IMR-90 (cell line): ENCODE data around the gene TM9SF4. TPM values are rescaled to one million over a fixed set of nuclear protein-coding genes. Genes with fewer than 3 reads are reported as not detected.

ENCODE experiments used
- ATAC-seq: fragments of 200-7000 bp; cut with Tn5 transposase; 2 replicates; pipeline ENCODE4 v1.9.1; 2020; ENCODE audit warnings: low read depth, mild to moderate bottlenecking, moderate library complexity
- BruUV-seq: library from RNA; stranded (reverse); fragments of 400-500 nt; replicated peaks from 2 replicates; lab custom pipeline; 2021; lab: Mats Ljungman, UMichigan
- CTCF ChIA-PET: fragments of 300-600 bp; formaldehyde crosslinking; extraction: SDS; loops from one replicate; lab custom pipeline; 2021; ENCODE audit warnings: antibody characterized with exemption; lab: Yijun Ruan, JAX
- POLR2A ChIA-PET: fragments of 300-600 bp; sonication (Branson Sonifier 250); formaldehyde crosslinking; loops from one replicate; lab custom pipeline; 2022; ENCODE audit warnings: antibody characterized with exemption; ENCODE audit not compliant: unreplicated experiment; lab: Charles Lee
- DNase-seq: peaks from one replicate; pipeline ENCODE4 v3.0.0; 2013
- H2AFZ ChIP-seq: replicated peaks from 2 replicates; pipeline ENCODE3; 2013; ENCODE audit warnings: low read length, mild to moderate bottlenecking; ENCODE audit not compliant: poor library complexity
- H2AK5ac ChIP-seq: 2 replicates; pipeline ENCODE4 v1.6.1; 2013; ENCODE audit warnings: low read depth, low read length, inconsistent platforms
- H2AK9ac ChIP-seq: replicated peaks from 2 replicates; pipeline ENCODE3; 2013; ENCODE audit warnings: mild to moderate bottlenecking, low read depth, low read length, moderate library complexity; ENCODE audit not compliant: poor library complexity
- H2BK120ac ChIP-seq: 2 replicates; pipeline ENCODE4 v1.6.1; 2013; ENCODE audit warnings: low read depth, low read length, inconsistent platforms
- H2BK15ac ChIP-seq: 3 replicates; pipeline ENCODE4 v1.6.1; 2013; ENCODE audit warnings: low read depth, low read length, inconsistent platforms
- H2BK20ac ChIP-seq: 2 replicates; pipeline ENCODE4 v1.6.1; 2013; ENCODE audit warnings: low read depth, mild to moderate bottlenecking, inconsistent platforms, low read length, moderate library complexity
- H2BK5ac ChIP-seq: 2 replicates; pipeline ENCODE4 v1.6.1; 2013; ENCODE audit warnings: mild to moderate bottlenecking, low read depth, low read length, inconsistent platforms; ENCODE audit not compliant: poor library complexity, severe bottlenecking
- H3K14ac ChIP-seq: replicated peaks from 2 replicates; pipeline ENCODE4 v1.6.1; 2013; ENCODE audit warnings: low read depth, low read length, inconsistent platforms
- H3K18ac ChIP-seq: 2 replicates; pipeline ENCODE4 v1.6.1; 2013; ENCODE audit warnings: low read depth, low read length, control low read depth
- H3K23ac ChIP-seq: 2 replicates; pipeline ENCODE4 v1.6.1; 2013; ENCODE audit warnings: low read depth, low read length, inconsistent platforms
- H3K27ac ChIP-seq: 2 replicates; pipeline ENCODE4 v1.5.1; 2013; ENCODE audit warnings: mild to moderate bottlenecking, control low read depth, low read length; ENCODE audit not compliant: insufficient read depth
- H3K27me3 ChIP-seq: 2 replicates; pipeline ENCODE4 v1.6.1; 2013; ENCODE audit warnings: low read length; ENCODE audit not compliant: control insufficient read depth, insufficient read depth
- H3K36me3 ChIP-seq: 2 replicates; pipeline ENCODE4 v1.6.1; 2013; ENCODE audit warnings: low read length, mixed read lengths; ENCODE audit not compliant: control insufficient read depth, insufficient read depth
- H3K4ac ChIP-seq: 2 replicates; pipeline ENCODE4 v1.6.1; 2013; ENCODE audit warnings: low read depth, low read length, inconsistent platforms
- H3K4me1 ChIP-seq: 2 replicates; pipeline ENCODE4 v1.6.1; 2013; ENCODE audit warnings: low read length, mixed read lengths; ENCODE audit not compliant: control insufficient read depth, insufficient read depth
- H3K4me2 ChIP-seq: 2 replicates; pipeline ENCODE4 v1.6.1; 2013; ENCODE audit warnings: low read depth, mild to moderate bottlenecking, control low read depth, low read length, moderate library complexity
- H3K4me3 ChIP-seq: 2 replicates; pipeline ENCODE4 v1.5.1; 2013; ENCODE audit warnings: low read depth, mild to moderate bottlenecking, control low read depth, low read length, moderate library complexity; ENCODE audit not compliant: insufficient read depth
- H3K56ac ChIP-seq: 2 replicates; pipeline ENCODE4 v1.6.1; 2013; ENCODE audit warnings: low read length, inconsistent platforms; ENCODE audit not compliant: insufficient read depth; ENCODE audit errors: extremely low read depth
- H3K79me1 ChIP-seq, 2 experiments: 2 replicates each; pipeline ENCODE4 v1.6.1; 2013; ENCODE audit warnings: low read length in 2 of 2, inconsistent platforms in 1 of 2, low read depth in 1 of 2
- H3K9ac ChIP-seq: 2 replicates; pipeline ENCODE4 v1.6.1; 2013; ENCODE audit warnings: low read depth, low read length, control low read depth
- H3K9me1 ChIP-seq: 2 replicates; pipeline ENCODE4 v1.6.1; 2013; ENCODE audit warnings: low read length, inconsistent platforms; ENCODE audit not compliant: insufficient read depth
- H3K9me3 ChIP-seq: 2 replicates; pipeline ENCODE4 v1.6.1; 2013; ENCODE audit warnings: low read length; ENCODE audit not compliant: control insufficient read depth, insufficient read depth
- H4K20me1 ChIP-seq: 2 replicates; pipeline ENCODE4 v1.6.1; 2013; ENCODE audit warnings: low read length, inconsistent platforms; ENCODE audit not compliant: insufficient read depth
- H4K5ac ChIP-seq: 2 replicates; pipeline ENCODE4 v1.6.1; 2013; ENCODE audit warnings: mild to moderate bottlenecking, low read depth, low read length, control low read depth
- H4K8ac ChIP-seq, 2 experiments: 2 replicates each; pipeline ENCODE4 v1.6.1; 2013; ENCODE audit warnings: low read depth in 2 of 2, low read length in 2 of 2, control low read depth in 1 of 2, inconsistent platforms in 1 of 2
- H4K91ac ChIP-seq: 2 replicates; pipeline ENCODE4 v1.6.1; 2013; ENCODE audit warnings: low read depth, low read length, inconsistent platforms; ENCODE audit not compliant: insufficient read depth
- CEBPB ChIP-seq: IDR thresholded peaks from 2 replicates; pipeline ENCODE4 v1.6.1; 2012; ENCODE audit warnings: low read depth, low read length, improper control_type of control experiment
- CHD1 ChIP-seq: IDR thresholded peaks from 2 replicates; pipeline ENCODE4 v1.6.1; 2012; ENCODE audit warnings: low read depth, low read length, improper control_type of control experiment
- CTCF ChIP-seq: conservative IDR thresholded peaks from 2 replicates; pipeline ENCODE4 v1.5.1; 2012; ENCODE audit warnings: mild to moderate bottlenecking, low read depth, low read length, improper control_type of control experiment
- FOS ChIP-seq: fragments of 150-350 bp; IDR thresholded peaks from 2 replicates; pipeline ENCODE4 v1.6.1; 2016; ENCODE audit warnings: low read depth, low read length
- MAFK ChIP-seq: IDR thresholded peaks from 2 replicates; pipeline ENCODE4 v1.6.1; 2012; ENCODE audit warnings: low read depth, low read length, improper control_type of control experiment
- MAZ ChIP-seq: IDR thresholded peaks from 2 replicates; pipeline ENCODE4 v1.6.1; 2012; ENCODE audit warnings: low read depth, mild to moderate bottlenecking, low read length, improper control_type of control experiment, moderate library complexity, borderline replicate concordance
- NFE2L2 ChIP-seq: fragments of 150-350 bp; IDR thresholded peaks from 2 replicates; pipeline ENCODE4 v1.6.1; 2016; ENCODE audit warnings: low read depth, mild to moderate bottlenecking, low read length
- POLR2A ChIP-seq: IDR thresholded peaks from 2 replicates; pipeline ENCODE4 v1.6.1; 2012; ENCODE audit warnings: mild to moderate bottlenecking, low read depth, low read length
- RAD21 ChIP-seq: IDR thresholded peaks from 2 replicates; pipeline ENCODE4 v1.6.1; 2012; ENCODE audit warnings: low read length, improper control_type of control experiment
- RCOR1 ChIP-seq: IDR thresholded peaks from 2 replicates; pipeline ENCODE4 v1.6.1; 2012; ENCODE audit warnings: mild to moderate bottlenecking, low read length, improper control_type of control experiment; ENCODE audit not compliant: insufficient replicate concordance
- RFX5 ChIP-seq: IDR thresholded peaks from 2 replicates; pipeline ENCODE4 v1.8.0; 2012; ENCODE audit warnings: low read depth, mild to moderate bottlenecking, low read length, moderate library complexity
- SMC3 ChIP-seq: fragments of 150-350 bp; IDR thresholded peaks from 2 replicates; pipeline ENCODE4 v1.6.1; 2016; ENCODE audit warnings: low read depth, mild to moderate bottlenecking, antibody characterized with exemption, low read length, moderate library complexity
- USF2 ChIP-seq: fragments of 150-350 bp; IDR thresholded peaks from 2 replicates; pipeline ENCODE4 v1.6.1; 2017; ENCODE audit warnings: mild to moderate bottlenecking, antibody characterized with exemption, low read length, low read depth
- WGBS, 2 experiments: methylation state at CpG; one replicate each; pipeline versions ENCODE4 v1.1.5 to v1.1.7; 2013; ENCODE audit warnings: missing lambda C conversion rate in 2 of 2; ENCODE audit not compliant: insufficient read length in 1 of 2; ENCODE audit errors: extremely low coverage in 2 of 2; 5-methylcytosine and 5-hydroxymethylcytosine counted together
- dilution Hi-C: fragments of 300-500 bp; cut with HindIII; formaldehyde crosslinking; loops from one replicate; pipeline ENCODE4 v1.14.3; 2018; ENCODE audit warnings: low sequenced_read_pairs; ENCODE audit not compliant: unreplicated experiment
- in situ Hi-C: fragments of 300-500 bp; cut with MboI; formaldehyde crosslinking; loops from 3 replicates; pipeline ENCODE4 v1.14.3; 2019; ENCODE audit warnings: low sequenced_read_pairs, inconsistent platforms, mixed read lengths
- intact Hi-C: fragments of 100-400 bp; cut with micrococcal nuclease; formaldehyde crosslinking; loops from 2 replicates; pipeline ENCODE4 v1.10.0; 2022
- polyA plus RNA-seq, 3 experiments: library from polyadenylated mRNA; depleted of rRNA; stranded (reverse); fragments of >200 nt; gene quantifications; 2 replicates each; pipeline ENCODE4 v1.2.3, GENCODE V29; 2012; ENCODE audit warnings: low replicate concordance in 1 of 3
- total RNA-seq: library from RNA; depleted of rRNA; stranded (reverse); fragments of >200 nt; gene quantifications from 2 replicates; pipeline ENCODE4 v1.2.3, GENCODE V29; 2012

Gene TM9SF4
- total and polyA plus RNA-seq, 2 of the 4 experiments (the other 2 are of a cell fraction), result 35.3 to 59.1 TPM

- dilution Hi-C loops, result no loop called here
- CTCF ChIA-PET, result interaction anchor here (0.6 kb wide), 1 partner anchor 50 kb away, joined by 4 read pairs; no protein-coding TSS in a partner anchor
Measured at GRCh38 chr20:32208499-32209154, 99.1 kb downstream of the TM9SF4 start.

More at GRCh38 chr20:32208499-32209154, 99.1 kb downstream of the TM9SF4 start:
- Histone ChIP-seq H3K36me3 (peaks cover 16% of the 10 kb centered on the region), H3K9ac (peak overlapping the region; percentile 99), H4K5ac (no peak overlapping the region; the same call in 1 of the 2 replicates), H4K20me1 (peaks cover 25% of the 10 kb centered on the region), H4K91ac (peak overlapping the region; percentile 90), H3K14ac (peak overlapping the region; percentile 97; the same call in 1 of the 2 replicates), H3K79me1 (peaks cover 55 to 75% of the 10 kb centered on the region in 2 experiments), H3K56ac (0 out of 2 replicates have a peak overlapping the region, but pooled peaks have one; percentile 86), H2BK5ac (no peak overlapping the region), H2BK120ac (no peak overlapping the region), H3K27ac (peak overlapping the region; percentile 86), H3K4me2 (peak overlapping the region; percentile 99), H3K4me3 (peak overlapping the region; percentile 93), H3K4ac (peak overlapping the region; percentile 93; the same call in 1 of the 2 replicates), H3K9me1 (peaks cover 14% of the 10 kb centered on the region; the same call in 1 of the 2 replicates), H2BK20ac (no peak overlapping the region), H3K4me1 (peaks cover 15% of the 10 kb centered on the region), H3K23ac (peak overlapping the region; percentile 6; the same call in 1 of the 2 replicates), H2AK9ac (peak overlapping the region; percentile 99), H3K27me3 (no peaks in the 10 kb centered on the region), H3K18ac (no peak overlapping the region), H3K9me3 (no peaks in the 10 kb centered on the region), H2AFZ (no peak overlapping the region), H2BK15ac (no peak overlapping the region), H2AK5ac (peak overlapping the region; percentile 99; the same call in 1 of the 2 replicates), H4K8ac (peak overlapping the region; percentile 91 to 100; a peak in 3 of 4 replicates)
- TF ChIP-seq POLR2A (no peak), RAD21 (no peak), FOS (no peak), MAFK (no peak), MAZ (no peak), NFE2L2 (no peak), CTCF (no peak), RFX5 (no peak), USF2 (no peak), SMC3 (no peak), RCOR1 (no peak), CHD1 (no peak), CEBPB (no peak)
- in situ Hi-C loops, result no loop called here
- BruUV-seq, result no TSS peak
- ATAC-seq, result no peak
- no peak for DNase-seq
- WGBS, 2 experiments, result 86% methylated on average over 1 of the region's 13 CpGs; no CpG with 5 or more reads in 1 of the 2 experiments
- POLR2A ChIA-PET, result no interaction called here
- intact Hi-C loops, result loop anchor here (5.0 kb wide), 1 partner anchor 386 kb away; no protein-coding TSS in a partner anchor
